GM10847 (cell line): ENCODE data around the gene UBAP2.

ENCODE experiments used
- POLR2A ChIP-seq: IDR thresholded peaks from 2 replicates; pipeline ENCODE4 v1.6.1; 2011; ENCODE audit not compliant: insufficient read length; ENCODE audit errors: extremely low read depth

The UBAP2 gene

DNA sequence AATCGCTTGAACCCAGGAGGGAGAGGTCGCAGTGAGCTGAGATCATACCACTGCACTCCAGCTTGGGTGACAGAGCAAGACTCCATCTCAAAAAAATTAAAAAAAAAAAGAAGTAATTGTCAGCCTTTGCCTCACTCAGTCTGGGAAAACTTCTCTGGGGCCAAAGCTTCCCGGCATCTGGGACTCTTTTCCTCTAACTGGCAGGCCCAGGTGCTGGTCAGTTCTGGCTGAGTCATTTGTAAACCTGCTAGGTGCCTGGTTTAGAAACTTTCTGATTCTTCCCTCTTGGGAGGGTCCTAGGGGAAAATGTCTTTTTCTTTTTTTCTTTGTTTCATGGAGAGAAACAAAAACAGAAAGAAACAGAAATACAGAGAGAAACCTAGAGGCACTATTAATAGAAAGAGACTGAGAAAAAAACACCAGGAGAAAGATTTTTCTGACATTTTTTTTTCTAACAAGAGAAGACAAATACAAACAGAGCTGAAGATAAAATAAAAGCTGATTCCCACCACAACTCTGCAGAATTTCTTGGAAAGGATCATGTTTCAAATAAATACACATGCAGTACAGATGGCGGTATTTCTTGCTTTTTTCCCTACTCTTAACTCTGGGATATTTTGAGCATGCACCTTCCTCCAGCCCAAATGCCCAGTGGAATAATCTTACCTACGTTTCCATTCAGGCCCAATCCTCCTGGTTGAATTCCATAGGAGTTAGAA lies 22.1 kb upstream of the UBAP2 start:
- TF ChIP-seq POLR2A = no peak

DNA sequence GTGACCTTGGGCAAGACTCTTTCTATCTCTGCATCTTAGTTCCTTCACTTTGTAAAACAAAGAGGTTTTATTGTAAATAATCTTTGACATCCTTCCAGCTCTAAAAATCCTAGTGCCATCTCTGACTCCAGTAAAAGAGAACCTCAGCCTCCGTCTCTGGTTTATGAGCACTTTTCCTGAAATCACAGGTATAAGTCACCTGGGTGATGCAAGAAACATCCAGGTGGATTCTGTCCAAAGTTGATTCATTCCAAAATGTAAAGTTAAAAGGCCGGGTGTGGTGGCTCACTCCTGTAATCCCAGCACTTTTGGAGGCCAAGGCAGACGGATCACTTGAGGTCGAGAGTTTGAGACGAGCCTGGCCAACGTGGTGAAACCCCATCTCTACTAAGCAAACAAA lies 21.1 kb upstream of the UBAP2 start:
- no peak for TF ChIP-seq POLR2A

DNA sequence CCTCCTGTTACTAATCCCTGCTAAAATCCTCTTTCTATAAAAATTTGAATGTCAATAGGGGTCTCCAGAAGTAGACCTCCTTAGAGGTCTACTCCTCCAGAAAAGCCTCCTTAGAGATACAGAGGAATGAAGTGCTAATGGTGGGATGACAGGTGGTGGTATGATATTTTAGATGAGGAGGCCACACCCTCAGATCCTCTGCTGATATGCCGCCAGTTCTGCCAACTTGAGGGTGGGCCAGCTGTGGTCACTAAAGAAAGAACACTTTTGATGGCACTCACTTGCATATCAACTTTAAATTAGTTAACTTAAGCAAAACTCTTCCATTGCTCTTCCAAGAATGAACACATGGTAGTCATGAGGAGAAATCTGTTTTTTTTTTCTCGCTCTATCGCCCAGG lies 16.9 kb upstream of the UBAP2 start:
- no peak for TF ChIP-seq POLR2A

DNA sequence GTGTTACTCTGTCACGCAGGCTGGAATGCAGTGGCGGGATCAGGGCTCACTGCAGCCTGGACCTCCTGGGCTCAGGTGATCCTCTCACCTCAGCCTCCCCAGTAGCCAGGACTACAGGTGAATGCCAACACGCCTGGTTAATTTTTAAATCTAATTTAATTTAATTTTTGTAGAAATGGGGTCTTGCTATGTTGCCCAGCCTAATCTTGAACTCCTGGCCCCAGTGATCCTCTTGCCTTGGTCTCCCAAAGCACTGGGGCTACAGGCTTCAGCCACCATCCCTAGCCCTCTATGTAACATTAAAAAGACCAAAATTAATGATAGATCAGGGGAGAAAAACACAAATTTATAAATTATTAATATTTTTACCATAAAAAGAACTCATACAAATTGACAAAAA lies 11.3 kb upstream of the UBAP2 start:
- no peak for TF ChIP-seq POLR2A

- no peak for TF ChIP-seq POLR2A
Observed at GRCh38 chr9:34059281-34059680, 10.6 kb upstream of the UBAP2 start.

- TF ChIP-seq POLR2A = no peak
Observed at GRCh38 chr9:34049630-34050384, 1.1 kb upstream of the UBAP2 start.

DNA sequence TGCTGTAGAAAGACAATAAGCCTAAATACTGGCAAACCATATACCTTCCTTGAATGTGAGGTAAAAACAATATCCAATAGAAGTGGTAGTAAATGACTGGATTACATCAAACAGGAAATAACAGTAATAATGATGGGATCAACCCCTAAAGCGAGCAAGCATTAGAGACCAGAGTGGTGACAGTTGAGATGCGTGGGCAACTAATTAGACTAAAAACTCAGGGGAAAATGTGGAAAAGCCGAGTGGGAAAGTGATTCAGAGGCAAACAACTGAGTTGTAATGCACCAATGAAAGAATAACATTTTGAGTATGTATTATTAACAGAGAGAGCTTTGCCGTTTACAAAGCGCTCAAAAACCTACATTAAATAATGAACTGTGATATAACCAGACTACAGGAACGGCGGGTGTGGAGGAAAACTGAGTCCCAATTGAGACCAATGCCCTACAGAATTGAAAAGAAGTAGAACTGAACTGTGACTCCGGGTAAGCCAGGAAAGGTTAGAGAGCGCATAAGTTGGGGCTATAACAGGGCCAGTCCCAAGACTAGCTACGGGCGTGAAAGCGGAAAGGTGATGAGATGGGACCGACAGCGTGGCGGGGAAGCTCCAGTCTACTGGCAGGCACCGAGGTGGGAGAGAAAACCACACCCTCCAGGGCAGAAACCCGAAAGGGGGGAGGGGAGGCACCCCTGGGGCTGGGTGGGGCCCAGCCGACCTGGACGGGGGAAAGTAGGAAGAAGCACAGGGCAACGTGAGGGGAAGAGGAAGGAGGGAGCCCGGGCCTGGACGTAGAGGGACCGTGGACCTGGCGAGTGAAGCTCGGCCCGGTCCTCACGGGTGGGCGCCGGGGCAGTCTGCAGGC lies 592 bp downstream of the UBAP2 start:
- no peak for TF ChIP-seq POLR2A

DNA sequence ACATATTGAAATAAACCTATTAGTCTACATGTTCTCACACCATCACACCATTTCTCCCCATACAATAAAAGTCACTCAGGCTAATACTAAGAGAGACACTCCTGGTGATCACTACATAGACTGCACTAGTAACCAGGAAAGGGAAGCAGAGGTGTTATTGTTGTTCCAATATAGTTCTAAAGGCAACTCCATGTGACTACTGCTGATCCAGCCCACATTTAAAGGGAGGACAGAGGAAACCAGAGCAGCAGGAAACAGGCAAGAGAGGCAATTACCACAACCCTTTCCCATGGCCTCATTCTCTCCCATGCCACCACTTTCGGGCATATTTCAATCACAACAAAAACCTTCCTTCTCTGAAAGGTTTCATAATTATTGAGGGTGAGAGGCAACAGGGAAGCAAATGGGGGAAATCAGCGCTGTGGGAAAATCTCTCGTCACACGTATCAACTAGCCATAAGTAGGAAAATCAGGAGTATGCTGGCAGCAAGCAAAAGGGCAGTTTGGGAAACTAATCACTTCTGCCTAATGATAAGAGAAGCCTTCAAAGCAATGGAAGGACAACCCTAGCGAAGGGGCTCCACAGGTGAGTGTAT lies 1.8 kb downstream of the UBAP2 start:
- TF ChIP-seq POLR2A = no peak

GRCh38 chr9:34045903-34046302 lies 2.8 kb downstream of the UBAP2 start:
- no peak for TF ChIP-seq POLR2A

GRCh38 chr9:34037626-34038025 lies 11.1 kb downstream of the UBAP2 start:
- TF ChIP-seq POLR2A = no peak

DNA sequence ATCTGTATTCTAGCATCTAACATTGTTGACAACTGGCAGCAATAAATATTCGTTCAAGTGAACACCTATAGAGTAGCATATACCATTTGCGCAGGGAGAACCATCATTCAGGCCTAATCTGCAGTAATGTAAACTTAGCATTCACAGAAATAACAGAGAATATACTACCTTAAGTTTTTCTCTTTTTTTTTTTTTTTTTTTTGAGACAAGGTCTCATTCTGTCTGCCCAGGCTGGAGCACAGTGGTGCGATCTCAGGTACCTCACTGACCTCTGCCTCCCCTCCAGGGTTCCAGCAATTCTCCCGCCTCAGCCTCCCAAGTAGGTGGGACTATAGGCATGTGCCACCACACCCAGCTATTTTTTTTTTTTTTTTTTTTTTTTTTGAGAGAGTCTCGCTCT lies 12.1 kb downstream of the UBAP2 start:
- TF ChIP-seq POLR2A = no peak

DNA sequence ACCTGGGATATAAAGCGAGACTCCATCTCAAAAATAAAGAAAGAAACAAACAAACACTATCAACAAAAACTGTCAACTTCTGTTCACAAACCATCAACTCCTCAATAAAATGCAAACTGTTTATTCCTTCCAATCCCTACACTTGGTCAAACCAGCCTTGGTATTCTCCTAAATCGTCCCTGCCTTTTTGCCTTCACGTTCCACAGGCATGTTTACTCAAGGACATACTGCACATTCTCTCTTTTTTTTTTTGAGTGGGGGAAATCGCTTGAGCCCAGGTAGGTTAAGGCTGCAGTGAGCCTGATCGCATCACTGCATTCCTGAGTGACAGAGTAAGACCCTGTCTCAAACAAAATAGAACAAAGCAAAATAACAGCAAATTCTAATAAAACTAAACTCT lies 13.0 kb downstream of the UBAP2 start:
- no peak for TF ChIP-seq POLR2A

DNA sequence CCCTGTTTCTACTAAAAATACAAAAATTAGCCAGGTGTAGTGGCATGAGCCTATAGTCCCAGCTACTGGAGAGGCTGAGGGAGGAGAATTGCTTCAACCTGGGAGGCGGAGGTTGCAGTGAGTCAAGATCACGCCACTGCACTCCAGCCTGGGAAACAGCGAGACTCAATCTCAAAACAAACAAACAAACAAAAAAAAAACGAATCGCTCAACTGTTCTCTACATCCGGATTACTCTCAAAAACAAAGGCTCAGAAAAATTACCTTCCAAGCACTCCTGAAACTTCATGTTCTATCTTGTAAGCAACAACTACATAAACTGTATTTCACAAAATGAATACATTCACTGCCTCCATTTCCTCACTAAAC lies 14.0 kb downstream of the UBAP2 start:
- TF ChIP-seq POLR2A = no peak

GRCh38 chr9:34032631-34033030 lies 16.1 kb downstream of the UBAP2 start:
- no peak for TF ChIP-seq POLR2A

DNA sequence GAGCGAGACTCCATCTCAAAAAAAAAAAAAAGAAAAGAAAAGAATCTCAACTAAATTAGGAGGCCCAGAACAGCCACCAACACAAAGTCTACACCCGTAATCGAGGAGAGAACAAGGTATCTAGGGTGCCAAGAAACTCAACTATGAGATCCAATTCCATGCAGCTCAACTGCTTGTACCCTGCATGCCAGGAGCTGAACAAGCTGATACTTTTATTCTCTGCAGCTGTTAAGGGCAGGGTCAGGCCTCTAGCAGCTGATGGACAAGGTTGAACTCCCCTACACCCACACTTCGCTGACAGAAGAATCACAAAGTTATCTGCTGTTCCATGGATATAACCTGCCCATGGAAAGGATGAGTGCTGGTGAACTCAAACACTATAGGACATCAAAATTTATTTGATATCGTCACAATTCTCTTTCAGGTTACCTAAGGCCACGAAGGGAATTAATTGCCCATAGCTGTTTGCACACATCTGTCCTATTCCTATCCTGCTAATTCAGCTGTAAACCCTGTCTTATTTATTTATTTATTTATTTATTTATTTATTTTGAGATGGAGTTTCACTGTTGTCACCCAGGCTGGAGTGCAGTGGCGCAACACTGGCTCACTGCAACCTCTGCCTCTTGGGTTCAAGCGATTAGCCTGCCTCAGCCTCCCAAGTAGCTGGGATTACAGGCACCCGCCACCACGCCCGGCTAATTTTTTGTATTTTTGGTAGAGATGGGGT lies 20.7 kb downstream of the UBAP2 start:
- no peak for TF ChIP-seq POLR2A

DNA sequence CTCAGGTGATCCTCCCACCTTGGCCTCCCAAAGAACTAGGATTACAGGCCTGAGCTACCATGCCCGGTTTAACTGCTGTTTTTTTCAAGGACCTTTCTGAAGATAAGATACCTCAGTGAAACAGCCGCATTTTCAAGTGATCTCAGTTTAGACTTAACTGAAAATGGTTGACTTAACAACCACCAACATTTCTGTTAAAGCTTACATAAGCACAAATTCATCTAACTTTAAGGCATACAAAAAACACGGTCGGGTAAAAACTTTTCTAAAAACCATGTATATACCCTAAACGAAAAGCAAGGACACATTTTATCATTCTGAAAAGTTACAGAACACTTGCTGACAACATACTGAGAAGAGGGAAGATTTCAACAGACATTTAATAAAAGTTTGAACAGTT lies 22.9 kb downstream of the UBAP2 start:
- TF ChIP-seq POLR2A = no peak
